ENCODE data around the gene GRAP. TPM values are rescaled to one million over a fixed set of nuclear protein-coding genes. Genes with fewer than 3 reads are reported as not detected.

GRAP gene
- total RNA-seq, 4 donors from 2014 or later, result 1.1 to 7.1 (median 4.1) TPM

- WGBS, 2 donors (ENCODE audit: low coverage in 1 of 2), result 83 to 96% methylated on average over 3 to 4 of the region's 6 CpGs
- no peak for ATAC-seq
- H3K4me1 ChIP-seq, result no peaks in the 10 kb centered on the region
- peaks cover 0 to 62% of the 10 kb centered on the region in 2 donors for H3K36me3 ChIP-seq
- no peaks in the 10 kb centered on the region for H3K27me3 ChIP-seq
- no peak overlapping the region for H3K4me3 ChIP-seq
- no peak overlapping the region for H3K27ac ChIP-seq
- TF ChIP-seq CTCF (IDR thresholded peaks at IDR 0.05) (no peak), POLR2AphosphoS5 (IDR thresholded peaks at IDR 0.05) (no peak), POLR2A (IDR thresholded peaks at IDR 0.05) (no peak), EP300 (IDR thresholded peaks at IDR 0.05) (no peak)
- no peaks in the 10 kb centered on the region for H3K9me3 ChIP-seq
Observed at GRCh38 chr17:18981335-18981641, 65.5 kb downstream of the GRAP start.

DNA sequence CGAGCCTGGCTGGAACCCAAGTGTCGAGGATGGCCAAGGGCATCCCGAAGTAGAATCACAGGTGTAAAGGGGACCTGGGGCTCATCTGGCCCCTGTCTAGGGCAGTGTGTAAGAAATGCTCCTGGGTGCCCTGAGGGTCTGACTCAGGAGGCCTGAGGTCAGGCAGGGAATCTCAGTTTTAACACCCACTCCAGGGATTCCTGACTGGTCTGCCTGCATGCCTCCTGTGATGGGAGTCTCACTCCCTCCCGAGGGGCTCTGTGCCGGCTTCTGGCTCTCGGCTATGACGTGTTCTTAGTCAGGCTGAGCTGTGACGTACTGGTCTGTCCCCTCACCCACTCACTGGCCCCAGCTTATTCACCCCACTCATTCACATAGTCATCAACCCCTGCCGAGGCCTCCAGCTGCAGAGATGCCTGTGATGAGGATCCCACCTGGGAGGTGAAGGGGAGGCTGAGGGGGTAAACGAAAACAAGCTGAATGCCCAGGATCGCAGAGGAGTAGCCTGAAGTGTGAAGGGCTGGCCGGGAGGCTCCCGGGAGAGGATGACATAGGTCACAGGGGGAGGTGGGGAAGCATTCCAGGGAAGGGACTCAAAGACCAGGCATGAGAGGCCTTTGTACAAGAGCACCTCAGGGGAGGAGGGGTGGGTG lies 65.9 kb downstream of the GRAP start:
- no peak overlapping the region for H3K4me3 ChIP-seq
- ATAC-seq, result no peak
- no peaks in the 10 kb centered on the region for H3K4me1 ChIP-seq
- H3K27me3 ChIP-seq, result no peaks in the 10 kb centered on the region
- TF ChIP-seq EP300 (IDR thresholded peaks at IDR 0.05) (no peak), POLR2AphosphoS5 (IDR thresholded peaks at IDR 0.05) (no peak), CTCF (IDR thresholded peaks at IDR 0.05) (no peak), POLR2A (IDR thresholded peaks at IDR 0.05) (no peak)
- peaks cover 0 to 58% of the 10 kb centered on the region in 2 donors for H3K36me3 ChIP-seq
- H3K27ac ChIP-seq, result no peak overlapping the region
- H3K9me3 ChIP-seq, result no peaks in the 10 kb centered on the region
- no CpG with 5 or more reads among the region's 13 CpGs for WGBS, 2 donors (ENCODE audit: low coverage in 1 of 2)

DNA sequence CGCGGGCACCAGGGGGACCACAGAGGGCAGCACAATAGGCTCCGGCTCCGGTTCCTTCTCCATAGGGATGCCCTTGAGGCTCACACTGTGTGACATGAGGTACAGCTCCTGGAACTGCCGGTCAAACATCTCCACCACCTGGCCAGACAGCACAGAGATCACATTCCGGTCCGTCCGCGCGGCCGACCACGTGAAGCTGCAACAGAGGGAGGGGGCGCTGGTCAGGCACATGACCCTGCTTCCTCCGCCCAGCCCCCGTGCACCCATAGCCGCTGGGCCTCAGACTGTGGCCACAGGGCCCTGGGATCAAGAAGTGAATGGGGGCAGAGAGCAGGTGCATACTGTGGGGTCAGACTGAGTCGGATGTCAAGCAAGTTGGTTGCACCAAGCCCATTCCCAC lies 68.1 kb downstream of the GRAP start:
- no peak for ATAC-seq
- no peak overlapping the region for H3K4me3 ChIP-seq
- WGBS, 2 donors (ENCODE audit: low coverage in 1 of 2), result no CpG with 5 or more reads among the region's 17 CpGs
- peaks cover 0 to 43% of the 10 kb centered on the region in 2 donors for H3K36me3 ChIP-seq
- H3K9me3 ChIP-seq, result no peaks in the 10 kb centered on the region
- H3K27ac ChIP-seq, result no peak overlapping the region
- H3K27me3 ChIP-seq, result no peaks in the 10 kb centered on the region
- H3K4me1 ChIP-seq, result no peaks in the 10 kb centered on the region
- TF ChIP-seq POLR2AphosphoS5 (IDR thresholded peaks at IDR 0.05) (no peak), CTCF (IDR thresholded peaks at IDR 0.05) (no peak), POLR2A (IDR thresholded peaks at IDR 0.05) (no peak), EP300 (IDR thresholded peaks at IDR 0.05) (no peak)

DNA sequence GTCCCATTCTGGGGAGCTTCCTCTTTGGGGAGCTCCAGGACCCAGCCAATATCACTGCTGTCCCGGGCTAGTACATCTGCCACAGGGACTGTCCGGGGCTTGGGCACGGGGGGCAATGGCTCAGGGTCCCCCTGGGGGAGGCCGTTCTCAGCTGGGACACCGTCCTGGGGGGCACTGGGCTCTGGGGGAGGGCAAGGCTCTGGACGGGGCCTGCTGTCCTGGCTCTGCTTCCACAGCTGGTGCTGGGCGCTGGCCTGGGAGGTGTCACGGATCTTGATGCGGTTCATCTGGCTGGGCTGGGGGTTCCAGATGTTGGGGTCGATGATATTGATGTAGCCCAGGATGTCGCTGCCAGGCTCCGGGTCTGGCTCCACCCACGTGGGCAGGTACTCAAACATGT lies 68.7 kb downstream of the GRAP start:
- no peak overlapping the region for H3K4me3 ChIP-seq
- H3K4me1 ChIP-seq, result no peaks in the 10 kb centered on the region
- WGBS, 2 donors (ENCODE audit: low coverage in 1 of 2), result 80% methylated on average over 1 of the region's 13 CpGs; no CpG with 5 or more reads in 1 of the 2 donors
- H3K27me3 ChIP-seq, result no peaks in the 10 kb centered on the region
- H3K9me3 ChIP-seq, result no peaks in the 10 kb centered on the region
- no peak for ATAC-seq
- TF ChIP-seq POLR2AphosphoS5 (IDR thresholded peaks at IDR 0.05) (no peak), POLR2A (IDR thresholded peaks at IDR 0.05) (no peak), EP300 (IDR thresholded peaks at IDR 0.05) (no peak), CTCF (IDR thresholded peaks at IDR 0.05) (no peak)
- peaks cover 0 to 38% of the 10 kb centered on the region in 2 donors for H3K36me3 ChIP-seq
- H3K27ac ChIP-seq, result no peak overlapping the region

DNA sequence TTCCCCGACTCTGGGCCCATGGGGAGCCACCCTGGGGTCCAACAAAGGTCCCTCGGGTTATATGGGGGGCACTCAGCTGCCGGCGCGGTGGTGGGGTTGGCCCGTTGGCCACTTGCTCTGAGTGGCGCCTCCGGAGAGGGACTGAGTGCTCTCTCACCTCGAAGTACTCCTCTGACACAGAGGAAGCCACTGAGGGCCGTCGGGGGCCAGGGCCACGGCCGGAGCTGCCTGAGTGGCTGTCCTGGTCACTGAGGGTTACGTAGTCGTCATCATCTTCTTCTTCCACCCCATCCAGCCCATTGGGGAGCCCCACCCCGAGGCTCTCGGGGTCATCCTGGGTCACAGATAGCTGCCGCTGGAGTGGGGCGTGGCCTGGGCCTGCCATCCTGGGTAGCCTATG lies 69.1 kb downstream of the GRAP start:
- no peak for TF ChIP-seq EP300 (IDR thresholded peaks at IDR 0.05)
- TF ChIP-seq POLR2AphosphoS5 (IDR thresholded peaks at IDR 0.05), result no peak
- no peak for TF ChIP-seq POLR2A (IDR thresholded peaks at IDR 0.05)
- no peak for TF ChIP-seq CTCF (IDR thresholded peaks at IDR 0.05)
- H3K9me3 ChIP-seq, result no peaks in the 10 kb centered on the region
- H3K27me3 ChIP-seq, result no peaks in the 10 kb centered on the region
- H3K4me1 ChIP-seq, result no peaks in the 10 kb centered on the region
- H3K27ac ChIP-seq, result no peak overlapping the region
- no peak for ATAC-seq
- WGBS, 2 donors (ENCODE audit: low coverage in 1 of 2), result 89% methylated on average over 4 of the region's 19 CpGs; no CpG with 5 or more reads in 1 of the 2 donors
- H3K4me3 ChIP-seq, result no peak overlapping the region
- peaks cover 0 to 38% of the 10 kb centered on the region in 2 donors for H3K36me3 ChIP-seq

Measured in gastroesophageal sphincter (tissue), 4 donors.